HG03097 (cell line): ENCODE data around the gene FLNC.

Source experiments
- ATAC-seq: cut with Tn5 transposase; IDR thresholded peaks from one replicate; pipeline ENCODE4 v1.9.1; 2021; ENCODE audit not compliant: unreplicated experiment, low FRiP score

Gene FLNC

GRCh38 chr7:128887169-128888038 lies 57.2 kb downstream of the FLNC start:
- no peak for ATAC-seq

GRCh38 chr7:128888039-128888755 lies 58.0 kb downstream of the FLNC start:
- no peak for ATAC-seq

GRCh38 chr7:128888756-128889095 lies 58.5 kb downstream of the FLNC start:
- ATAC-seq: no peak

GRCh38 chr7:128889121-128889520 lies 58.9 kb downstream of the FLNC start:
- no peak for ATAC-seq

GRCh38 chr7:128890306-128891109 lies 60.3 kb downstream of the FLNC start:
- ATAC-seq: no peak

- no peak for ATAC-seq
These were observed 61.1 kb downstream of the FLNC start for GRCh38 chr7:128891110-128891941.

- ATAC-seq: no peak
These were observed 61.7 kb downstream of the FLNC start for GRCh38 chr7:128891942-128892269.

GRCh38 chr7:128892521-128893250 lies 62.5 kb downstream of the FLNC start:
- ATAC-seq: no peak

GRCh38 chr7:128893251-128894100 lies 63.3 kb downstream of the FLNC start:
- no peak for ATAC-seq

- no peak for ATAC-seq
These were observed 63.9 kb downstream of the FLNC start for GRCh38 chr7:128894101-128894440.

GRCh38 chr7:128895320-128895719 lies 65.1 kb downstream of the FLNC start:
- ATAC-seq: no peak

GRCh38 chr7:128899392-128899791 lies 69.2 kb downstream of the FLNC start:
- no peak for ATAC-seq

- ATAC-seq: no peak
These were observed 70.0 kb downstream of the FLNC start for GRCh38 chr7:128900237-128900636.

GRCh38 chr7:128902761-128903585 lies 72.8 kb downstream of the FLNC start:
- no peak for ATAC-seq

- no peak for ATAC-seq
These were observed 73.6 kb downstream of the FLNC start for GRCh38 chr7:128903621-128904361.

GRCh38 chr7:128904381-128905197 lies 74.4 kb downstream of the FLNC start:
- no peak for ATAC-seq
